ENCODE results near the gene RABGGTA. TPM values are rescaled to one million over a fixed set of nuclear protein-coding genes. Genes with fewer than 3 reads are reported as not detected.
A peak's percentile ranks its signal among the peaks of the same experiment; 100 is the strongest.

Gene RABGGTA
- total RNA-seq, 2 experiments from 2014 or later: 24.3 to 27.3 TPM

- DNase-seq (ENCODE audit: low spot score): no peak
Measured at GRCh38 chr14:24271834-24272263, 452 bp upstream of the RABGGTA start.

GRCh38 chr14:24270537-24271133, 762 bp downstream of the RABGGTA start:
- peak overlapping the region; percentile 84 for H3K4me3 ChIP-seq (ENCODE audit: low read depth, low read length, poor library complexity, severe bottlenecking)
- H3K79me2 ChIP-seq (ENCODE audit: insufficient read depth, low read depth, low read length): no peaks in the 10 kb centered on the region
- peak overlapping the region; percentile 84 for H3K27ac ChIP-seq (ENCODE audit: low read depth, low read length, poor library complexity, severe bottlenecking)
- H3K36me3 ChIP-seq (ENCODE audit: insufficient read depth, low read length): no peaks in the 10 kb centered on the region
- TF ChIP-seq CTCF (conservative IDR thresholded peaks at IDR 0.05; ENCODE audit: low read length): no peak
- H3K4me1 ChIP-seq (ENCODE audit: insufficient read depth, low read length, poor library complexity, severe bottlenecking): peaks cover 42% of the 10 kb centered on the region
- POLR2A ChIA-PET: interaction anchor here (0.6 to 3.2 kb wide), 10 partner anchors 14 to 124 kb away, joined by 3 to 21 read pairs (median 4); partner anchors contain the start of genes CHMP4A, GMPR2, MDP1 and NEDD8
- H3K9me3 ChIP-seq (ENCODE audit: low read length): no peaks in the 10 kb centered on the region
- intact Hi-C loops (cut with micrococcal nuclease; ENCODE audit: unreplicated experiment): loop anchor here (1.0 to 2.0 kb wide), 3 partner anchors 28 to 54 kb away; partner anchors contain the start of genes DHRS1, MDP1, NOP9 and TINF2
- no TSS peak for BruUV-seq (replicated peaks)
- peak overlapping the region; percentile 82 for H3K4me2 ChIP-seq (ENCODE audit: low read length)
- no peaks in the 10 kb centered on the region for H3K9me2 ChIP-seq (ENCODE audit: insufficient read depth, low read length)
- H2AFZ ChIP-seq (ENCODE audit: low read length): peak overlapping the region; percentile 68; the same call in 1 of the 2 replicates
- CTCF ChIA-PET (ENCODE audit: unreplicated experiment): interaction anchor here (1.2 to 1.9 kb wide), 3 partner anchors 24 to 38 kb away, joined by 4 to 8 read pairs (median 5); partner anchors contain the start of genes CIDEB and TINF2
- H4K20me1 ChIP-seq (ENCODE audit: insufficient read depth, low read length): no peaks in the 10 kb centered on the region
- DNase-seq (ENCODE audit: low spot score): no peak

More at GRCh38 chr14:24271834-24272263, 452 bp upstream of the RABGGTA start:
- peaks cover 43% of the 10 kb centered on the region for H3K4me1 ChIP-seq (ENCODE audit: insufficient read depth, low read length, poor library complexity, severe bottlenecking)
- H3K36me3 ChIP-seq (ENCODE audit: insufficient read depth, low read length): no peaks in the 10 kb centered on the region
- H3K4me3 ChIP-seq (ENCODE audit: low read depth, low read length, poor library complexity, severe bottlenecking): peak overlapping the region; percentile 84
- H3K79me2 ChIP-seq (ENCODE audit: insufficient read depth, low read depth, low read length): no peaks in the 10 kb centered on the region
- TF ChIP-seq CTCF (conservative IDR thresholded peaks at IDR 0.05; ENCODE audit: low read length) (no peak), EZH2phosphoT487 (IDR thresholded peaks at IDR 0.05; ENCODE audit: borderline replicate concordance, low read depth, low read length) (no peak)
- H2AFZ ChIP-seq (ENCODE audit: low read length): peak overlapping the region; percentile 68; the same call in 1 of the 2 replicates
- intact Hi-C loops (cut with micrococcal nuclease; ENCODE audit: unreplicated experiment): loop anchor here (1.0 to 2.0 kb wide), 3 partner anchors 27 to 56 kb away; partner anchors contain the start of genes DHRS1, MDP1, NOP9 and TINF2
- peak overlapping the region; percentile 82 for H3K4me2 ChIP-seq (ENCODE audit: low read length)
- BruUV-seq (replicated peaks): TSS peak; percentile 70
- H3K27ac ChIP-seq (ENCODE audit: low read depth, low read length, poor library complexity, severe bottlenecking): peak overlapping the region; percentile 84
- H3K9me2 ChIP-seq (ENCODE audit: insufficient read depth, low read length): no peaks in the 10 kb centered on the region
- no peaks in the 10 kb centered on the region for H4K20me1 ChIP-seq (ENCODE audit: insufficient read depth, low read length)
- ChIA-PET CTCF (ENCODE audit: unreplicated experiment) (interaction anchor here (0.6 to 1.9 kb wide), 3 partner anchors 25 to 36 kb away, joined by 3 to 8 read pairs (median 4); partner anchors contain the start of gene CIDEB), POLR2A (interaction anchor here (0.6 to 3.2 kb wide), 8 partner anchors 25 to 171 kb away, joined by 3 to 21 read pairs (median 4); partner anchors contain the start of genes MDP1, RNF31, SDR39U1 and TINF2)
- H3K9me3 ChIP-seq (ENCODE audit: low read length): no peaks in the 10 kb centered on the region

Measured in OCI-LY7 (cell line).